HL-60 (cell line): ENCODE results near the gene RAB8A.

Source experiments
- POLR2AphosphoS5 ChIP-seq: IDR thresholded peaks from 2 replicates; pipeline ENCODE4 v1.6.1; 2012; ENCODE audit warnings: low read depth
- TF ChIP-seq, protein P1 (sequence below): IDR thresholded peaks from one replicate; pipeline ENCODE4 v1.5.1; 2011; ENCODE audit warnings: low read length, control low read depth, inconsistent platforms; ENCODE audit not compliant: insufficient read depth
- TF ChIP-seq, protein P2 (sequence below): IDR thresholded peaks from 2 replicates; pipeline ENCODE4 v1.6.1; 2012; ENCODE audit warnings: low read depth; ENCODE audit not compliant: insufficient replicate concordance

DNA sequence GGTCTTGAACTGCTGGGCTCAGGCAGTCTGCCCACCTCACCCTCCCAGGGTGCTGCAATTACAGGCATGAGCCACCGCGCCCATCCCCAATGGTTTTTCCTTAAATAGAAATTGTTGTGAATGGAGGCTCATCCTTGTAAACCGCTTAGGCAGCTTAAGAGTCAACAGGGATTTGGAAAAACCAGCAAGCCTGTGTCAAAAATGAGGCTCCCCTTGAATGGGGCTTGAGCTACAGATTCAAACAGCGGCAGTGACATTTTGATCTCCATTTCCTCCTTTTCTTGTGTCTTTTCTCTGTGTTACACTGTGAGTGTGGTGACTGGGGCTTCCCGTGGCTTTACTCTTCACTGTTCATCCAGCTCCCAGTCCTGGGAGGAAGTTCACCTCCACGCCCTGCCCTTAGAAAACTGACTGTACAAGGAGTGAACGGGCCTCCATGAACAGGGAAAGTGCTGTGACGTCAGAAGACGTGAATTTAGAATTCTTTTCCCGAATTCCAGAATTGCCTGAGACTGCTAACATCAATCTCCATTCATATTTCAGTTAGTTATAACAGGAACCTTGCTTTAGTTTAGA lies 15.3 kb upstream of the RAB8A start:
- TF ChIP-seq, protein P1, sequence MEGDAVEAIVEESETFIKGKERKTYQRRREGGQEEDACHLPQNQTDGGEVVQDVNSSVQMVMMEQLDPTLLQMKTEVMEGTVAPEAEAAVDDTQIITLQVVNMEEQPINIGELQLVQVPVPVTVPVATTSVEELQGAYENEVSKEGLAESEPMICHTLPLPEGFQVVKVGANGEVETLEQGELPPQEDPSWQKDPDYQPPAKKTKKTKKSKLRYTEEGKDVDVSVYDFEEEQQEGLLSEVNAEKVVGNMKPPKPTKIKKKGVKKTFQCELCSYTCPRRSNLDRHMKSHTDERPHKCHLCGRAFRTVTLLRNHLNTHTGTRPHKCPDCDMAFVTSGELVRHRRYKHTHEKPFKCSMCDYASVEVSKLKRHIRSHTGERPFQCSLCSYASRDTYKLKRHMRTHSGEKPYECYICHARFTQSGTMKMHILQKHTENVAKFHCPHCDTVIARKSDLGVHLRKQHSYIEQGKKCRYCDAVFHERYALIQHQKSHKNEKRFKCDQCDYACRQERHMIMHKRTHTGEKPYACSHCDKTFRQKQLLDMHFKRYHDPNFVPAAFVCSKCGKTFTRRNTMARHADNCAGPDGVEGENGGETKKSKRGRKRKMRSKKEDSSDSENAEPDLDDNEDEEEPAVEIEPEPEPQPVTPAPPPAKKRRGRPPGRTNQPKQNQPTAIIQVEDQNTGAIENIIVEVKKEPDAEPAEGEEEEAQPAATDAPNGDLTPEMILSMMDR = no peak
- TF ChIP-seq, protein P2, sequence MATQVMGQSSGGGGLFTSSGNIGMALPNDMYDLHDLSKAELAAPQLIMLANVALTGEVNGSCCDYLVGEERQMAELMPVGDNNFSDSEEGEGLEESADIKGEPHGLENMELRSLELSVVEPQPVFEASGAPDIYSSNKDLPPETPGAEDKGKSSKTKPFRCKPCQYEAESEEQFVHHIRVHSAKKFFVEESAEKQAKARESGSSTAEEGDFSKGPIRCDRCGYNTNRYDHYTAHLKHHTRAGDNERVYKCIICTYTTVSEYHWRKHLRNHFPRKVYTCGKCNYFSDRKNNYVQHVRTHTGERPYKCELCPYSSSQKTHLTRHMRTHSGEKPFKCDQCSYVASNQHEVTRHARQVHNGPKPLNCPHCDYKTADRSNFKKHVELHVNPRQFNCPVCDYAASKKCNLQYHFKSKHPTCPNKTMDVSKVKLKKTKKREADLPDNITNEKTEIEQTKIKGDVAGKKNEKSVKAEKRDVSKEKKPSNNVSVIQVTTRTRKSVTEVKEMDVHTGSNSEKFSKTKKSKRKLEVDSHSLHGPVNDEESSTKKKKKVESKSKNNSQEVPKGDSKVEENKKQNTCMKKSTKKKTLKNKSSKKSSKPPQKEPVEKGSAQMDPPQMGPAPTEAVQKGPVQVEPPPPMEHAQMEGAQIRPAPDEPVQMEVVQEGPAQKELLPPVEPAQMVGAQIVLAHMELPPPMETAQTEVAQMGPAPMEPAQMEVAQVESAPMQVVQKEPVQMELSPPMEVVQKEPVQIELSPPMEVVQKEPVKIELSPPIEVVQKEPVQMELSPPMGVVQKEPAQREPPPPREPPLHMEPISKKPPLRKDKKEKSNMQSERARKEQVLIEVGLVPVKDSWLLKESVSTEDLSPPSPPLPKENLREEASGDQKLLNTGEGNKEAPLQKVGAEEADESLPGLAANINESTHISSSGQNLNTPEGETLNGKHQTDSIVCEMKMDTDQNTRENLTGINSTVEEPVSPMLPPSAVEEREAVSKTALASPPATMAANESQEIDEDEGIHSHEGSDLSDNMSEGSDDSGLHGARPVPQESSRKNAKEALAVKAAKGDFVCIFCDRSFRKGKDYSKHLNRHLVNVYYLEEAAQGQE = no peak
- TF ChIP-seq POLR2AphosphoS5 = no peak
